ENCODE results near the gene SMOC2.

DNA sequence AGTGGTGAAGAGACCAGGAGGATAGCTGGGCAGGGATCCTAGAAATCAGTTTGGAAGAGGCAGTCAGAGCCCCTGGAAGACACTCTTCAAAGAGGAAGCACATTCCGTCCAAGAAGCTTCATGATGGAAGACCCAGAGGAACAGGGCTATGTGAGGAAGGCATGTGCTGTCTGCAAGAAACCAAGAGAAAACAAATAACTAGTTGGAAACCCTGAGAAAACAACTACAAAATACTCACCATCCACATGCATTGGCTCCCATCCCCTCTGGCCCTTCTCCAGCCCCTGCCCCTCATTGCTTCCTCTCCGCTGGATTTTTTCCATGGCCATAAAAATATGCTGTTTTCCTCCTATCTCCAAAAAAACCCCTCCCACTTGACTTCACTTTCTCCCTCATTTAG is 40.9 kb upstream of the SMOC2 start:
- TF ChIP-seq, protein P1, sequence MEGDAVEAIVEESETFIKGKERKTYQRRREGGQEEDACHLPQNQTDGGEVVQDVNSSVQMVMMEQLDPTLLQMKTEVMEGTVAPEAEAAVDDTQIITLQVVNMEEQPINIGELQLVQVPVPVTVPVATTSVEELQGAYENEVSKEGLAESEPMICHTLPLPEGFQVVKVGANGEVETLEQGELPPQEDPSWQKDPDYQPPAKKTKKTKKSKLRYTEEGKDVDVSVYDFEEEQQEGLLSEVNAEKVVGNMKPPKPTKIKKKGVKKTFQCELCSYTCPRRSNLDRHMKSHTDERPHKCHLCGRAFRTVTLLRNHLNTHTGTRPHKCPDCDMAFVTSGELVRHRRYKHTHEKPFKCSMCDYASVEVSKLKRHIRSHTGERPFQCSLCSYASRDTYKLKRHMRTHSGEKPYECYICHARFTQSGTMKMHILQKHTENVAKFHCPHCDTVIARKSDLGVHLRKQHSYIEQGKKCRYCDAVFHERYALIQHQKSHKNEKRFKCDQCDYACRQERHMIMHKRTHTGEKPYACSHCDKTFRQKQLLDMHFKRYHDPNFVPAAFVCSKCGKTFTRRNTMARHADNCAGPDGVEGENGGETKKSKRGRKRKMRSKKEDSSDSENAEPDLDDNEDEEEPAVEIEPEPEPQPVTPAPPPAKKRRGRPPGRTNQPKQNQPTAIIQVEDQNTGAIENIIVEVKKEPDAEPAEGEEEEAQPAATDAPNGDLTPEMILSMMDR (IDR thresholded peaks at IDR 0.05): no peak
- TF ChIP-seq POLR2AphosphoS5 (IDR thresholded peaks at IDR 0.05) (no peak), POLR2A (IDR thresholded peaks at IDR 0.05) (no peak)

All from prostate gland (tissue), 2 donors.